Pons (tissue), 1 donor: ENCODE results near the gene TYW1.
"Not testable (repeated sequence)": the region's sequence is repeated elsewhere in the genome, so short reads cannot be mapped to it uniquely, and the experiment has no call there.

Experiments used
- DNase-seq: peaks from one replicate; pipeline ENCODE4 v3.0.0-alpha.2; 2016; ENCODE audit warnings: low spot score

TYW1 gene

DNA sequence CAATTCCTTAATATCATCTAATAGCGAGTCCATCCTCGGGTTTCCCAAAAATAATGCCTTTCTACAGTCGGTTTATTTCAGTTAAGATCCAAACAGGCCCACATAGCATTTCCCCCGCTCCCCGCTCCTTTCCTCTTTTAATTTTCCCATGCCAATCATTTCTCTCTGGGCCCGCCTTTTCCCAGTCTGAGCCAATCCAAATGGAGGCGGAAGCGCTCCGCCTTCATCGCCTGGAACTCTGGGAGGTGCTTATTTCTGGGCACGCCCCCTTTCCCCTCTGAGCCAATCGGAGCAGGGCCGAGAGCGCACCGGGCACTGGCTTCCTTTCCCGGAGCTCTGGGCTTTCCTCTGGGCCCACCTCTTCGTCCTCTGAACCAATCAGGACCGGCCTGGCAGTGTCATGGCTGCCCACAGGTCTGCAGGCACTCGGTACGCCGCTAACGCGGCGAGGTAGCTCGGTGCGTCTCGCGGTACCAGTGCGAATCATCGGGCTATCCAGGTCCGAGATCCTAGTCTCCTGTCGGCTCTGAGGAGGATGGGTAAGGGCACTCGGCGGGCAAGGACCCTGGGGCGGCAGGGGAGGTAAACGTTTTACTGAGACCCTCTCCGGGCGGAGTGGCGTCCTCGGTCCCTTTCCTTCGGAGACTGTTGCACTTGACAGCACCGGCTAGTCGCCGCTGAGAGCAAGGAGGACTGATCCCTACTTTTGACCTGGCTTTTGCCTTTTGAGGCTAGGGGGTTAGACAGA lies at the start of gene TYW1:
Gene TYW1 (plus strand): TSS at position 390 of the 748 bp plus-strand sequence. CDS start 146 bp downstream, at position 536.
- DNase-seq: peak; percentile 99

DNA sequence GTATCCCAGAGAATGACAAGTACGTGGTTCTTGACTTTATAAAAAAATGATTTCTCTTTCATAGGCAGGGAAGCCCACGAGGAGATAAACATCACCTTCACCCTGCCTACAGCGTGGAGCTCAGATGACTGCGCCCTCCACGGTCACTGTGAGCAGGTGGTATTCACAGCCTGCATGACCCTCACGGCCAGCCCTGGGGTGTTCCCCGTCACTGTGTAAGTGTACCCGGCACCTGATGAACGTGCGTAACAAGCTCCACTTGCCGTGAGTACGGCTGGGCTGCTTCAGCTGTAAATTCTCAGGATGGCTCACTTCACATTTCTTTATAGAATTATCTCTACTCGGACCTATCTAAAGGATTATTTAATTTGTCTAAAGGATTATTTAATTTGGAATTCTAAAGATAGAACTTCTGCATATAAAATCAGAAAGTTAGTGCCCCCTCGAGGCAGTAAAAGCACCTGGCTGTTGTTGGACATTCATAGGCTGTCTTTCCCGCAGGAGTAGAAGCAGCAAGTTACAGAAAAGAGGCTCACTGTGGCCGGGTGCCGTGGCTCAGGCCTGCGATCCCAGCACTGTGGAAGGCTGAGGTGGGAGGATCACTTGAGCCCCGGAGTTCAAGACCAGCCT lies 48.0 kb upstream of the TYW1 start:
- DNase-seq: no peak

DNA sequence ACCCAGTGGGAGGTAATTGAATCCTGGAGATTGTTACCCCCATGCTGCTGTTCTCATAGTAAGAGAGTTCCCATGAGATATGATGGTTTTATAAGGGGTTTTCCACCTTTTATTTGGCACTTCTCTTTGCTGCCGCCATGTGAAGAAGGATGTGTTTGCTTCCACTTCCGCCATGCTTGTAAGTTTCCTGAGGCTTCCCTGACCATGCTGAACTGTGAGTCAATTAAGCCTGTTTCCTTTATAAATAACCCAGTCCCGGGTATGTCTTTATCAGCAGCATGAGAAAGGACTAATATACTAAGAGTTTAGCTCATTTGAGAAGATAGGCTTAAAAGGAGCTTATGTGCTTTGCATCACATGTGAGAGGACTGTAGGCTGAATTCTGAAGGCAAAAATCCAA lies 46.3 kb upstream of the TYW1 start:
- DNase-seq: no peak

DNA sequence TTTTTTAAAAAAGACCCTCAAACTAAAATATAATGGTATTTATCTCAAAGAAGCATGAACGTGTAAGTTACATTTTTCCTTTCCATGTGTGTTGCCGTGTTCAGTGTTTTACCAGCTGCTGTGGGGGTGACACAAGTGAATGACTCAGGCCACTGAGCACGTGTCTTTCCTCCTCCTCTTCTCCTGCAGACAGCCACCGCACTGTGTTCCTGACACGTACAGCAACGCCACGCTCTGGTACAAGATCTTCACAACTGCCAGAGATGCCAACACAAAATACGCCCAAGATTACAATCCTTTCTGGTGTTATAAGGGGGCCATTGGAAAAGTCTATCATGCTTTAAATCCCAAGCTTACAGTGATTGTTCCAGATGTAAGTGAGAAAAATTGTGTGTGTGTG lies 45.9 kb upstream of the TYW1 start:
- DNase-seq: peak; percentile 70

- DNase-seq: no peak
Measured at GRCh38 chr7:66952343-66953043, 44.1 kb upstream of the TYW1 start.

- DNase-seq: no peak
Measured at GRCh38 chr7:66953044-66953427, 43.6 kb upstream of the TYW1 start.

DNA sequence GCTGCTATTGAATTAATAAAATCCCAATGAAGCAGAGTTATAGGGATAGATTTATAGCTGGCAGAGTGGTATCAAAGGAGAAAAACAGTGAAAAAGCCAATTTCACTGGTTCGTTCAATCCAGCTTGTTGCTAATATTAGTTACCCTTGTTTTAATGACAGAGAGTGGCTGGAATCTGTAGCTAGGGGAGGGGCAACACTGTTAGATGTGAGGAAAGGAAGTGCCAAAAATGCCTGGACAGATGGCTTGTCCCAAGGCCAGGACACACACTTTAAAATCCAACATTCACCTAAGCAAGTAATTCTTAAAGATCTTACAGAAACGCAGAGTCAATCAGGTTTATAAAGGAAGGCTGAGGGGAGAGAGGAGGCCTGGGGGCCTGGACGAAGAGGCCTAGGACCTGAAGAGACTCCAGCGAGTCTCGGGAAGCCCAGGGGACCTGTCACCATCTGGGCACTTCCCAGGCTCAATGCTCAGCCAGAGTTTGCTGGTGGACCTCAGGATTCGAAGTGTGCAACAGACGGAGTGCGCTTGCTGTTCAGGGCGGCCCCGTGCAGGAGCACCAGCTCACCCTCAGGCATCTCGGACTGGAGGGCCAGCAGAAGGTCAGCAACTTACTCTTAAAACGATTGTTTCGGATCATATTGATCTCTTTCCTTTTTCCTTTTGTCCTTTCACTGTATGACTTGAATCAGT lies 38.9 kb upstream of the TYW1 start:
- DNase-seq: no peak

- DNase-seq: no peak
Measured at GRCh38 chr7:66958538-66959350, 37.9 kb upstream of the TYW1 start.

- no peak for DNase-seq
Measured at GRCh38 chr7:66960192-66960591, 36.4 kb upstream of the TYW1 start.

DNA sequence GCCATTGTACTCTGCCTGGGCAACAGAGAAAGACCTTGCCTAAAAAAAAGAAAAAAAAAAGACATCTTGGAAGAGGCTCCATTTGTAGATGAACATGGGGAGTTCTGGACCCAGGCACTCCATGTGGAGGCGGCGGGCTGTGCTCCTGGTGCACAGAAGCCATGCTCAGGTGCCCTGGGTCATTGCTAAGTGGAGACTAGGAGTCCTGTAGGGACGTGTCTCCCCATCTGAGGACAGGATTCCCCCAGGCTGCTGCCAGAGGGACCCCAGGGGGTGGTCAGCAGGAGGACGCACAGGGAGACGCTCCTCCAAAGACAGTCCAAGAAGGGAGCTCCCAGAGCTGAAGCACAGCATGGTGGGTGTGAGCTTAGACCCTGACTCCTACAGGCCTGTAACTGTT lies 35.5 kb upstream of the TYW1 start:
- no peak for DNase-seq

DNA sequence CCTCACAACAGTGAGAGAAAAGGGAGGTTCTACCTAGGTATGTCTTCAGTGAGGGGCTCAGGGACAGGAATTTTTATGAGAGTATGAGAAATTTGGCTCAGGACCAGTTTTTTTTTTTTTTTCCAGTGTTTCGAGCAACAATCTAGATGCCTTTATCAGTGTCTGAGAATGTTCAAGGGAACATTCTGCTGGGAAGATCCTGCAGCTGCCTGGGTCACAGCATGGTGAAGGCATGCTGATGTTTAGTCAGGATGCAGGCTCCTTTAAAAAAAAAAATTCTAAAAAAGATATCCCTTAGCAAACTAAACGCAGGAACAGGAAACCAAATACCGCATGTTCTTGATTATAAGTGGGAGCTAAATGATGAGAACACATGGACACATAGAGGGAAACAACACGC lies 32.2 kb upstream of the TYW1 start:
- no peak for DNase-seq

DNA sequence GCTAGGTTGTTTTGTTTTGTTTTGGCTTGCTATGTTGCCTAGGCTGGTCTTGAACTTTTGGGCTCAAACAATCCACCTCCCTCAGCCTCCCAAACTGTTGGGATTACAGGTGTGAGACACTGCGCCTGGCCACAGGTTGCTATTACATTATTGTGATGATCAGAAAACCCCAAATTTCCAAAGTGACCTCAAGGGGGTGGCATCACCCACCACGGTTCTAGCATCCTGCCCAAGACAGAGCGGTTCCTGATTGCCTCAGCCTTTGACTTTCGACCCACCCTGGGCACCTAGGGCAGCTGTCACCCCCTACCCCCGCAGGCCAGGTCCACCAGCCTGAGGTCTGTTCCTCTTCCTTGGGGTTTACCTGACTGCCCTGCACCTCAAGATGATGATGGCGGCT lies 29.6 kb upstream of the TYW1 start:
- DNase-seq: no peak

DNA sequence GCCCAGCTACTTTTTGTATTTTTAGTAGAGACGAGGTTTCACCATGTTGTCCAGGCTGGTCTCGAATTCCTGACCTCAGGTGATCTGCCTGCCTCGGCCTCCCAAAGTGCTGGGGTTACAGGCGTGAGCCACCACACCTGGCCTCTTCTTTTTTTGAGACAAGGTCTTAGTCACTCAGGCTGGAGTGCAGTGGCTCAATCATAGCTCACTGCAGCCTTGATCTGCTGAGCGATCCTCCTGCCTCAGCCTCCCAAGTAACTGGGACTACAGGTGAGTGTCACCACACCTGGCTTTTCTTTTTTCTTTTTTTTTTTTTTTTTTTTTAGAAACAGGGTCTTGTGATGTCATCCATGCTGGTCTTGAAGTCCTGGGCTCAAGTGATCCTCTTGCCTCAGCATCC lies 27.6 kb upstream of the TYW1 start:
- not testable (repeated sequence) for DNase-seq

- DNase-seq: no peak
Measured at GRCh38 chr7:66970310-66970709, 26.3 kb upstream of the TYW1 start.

DNA sequence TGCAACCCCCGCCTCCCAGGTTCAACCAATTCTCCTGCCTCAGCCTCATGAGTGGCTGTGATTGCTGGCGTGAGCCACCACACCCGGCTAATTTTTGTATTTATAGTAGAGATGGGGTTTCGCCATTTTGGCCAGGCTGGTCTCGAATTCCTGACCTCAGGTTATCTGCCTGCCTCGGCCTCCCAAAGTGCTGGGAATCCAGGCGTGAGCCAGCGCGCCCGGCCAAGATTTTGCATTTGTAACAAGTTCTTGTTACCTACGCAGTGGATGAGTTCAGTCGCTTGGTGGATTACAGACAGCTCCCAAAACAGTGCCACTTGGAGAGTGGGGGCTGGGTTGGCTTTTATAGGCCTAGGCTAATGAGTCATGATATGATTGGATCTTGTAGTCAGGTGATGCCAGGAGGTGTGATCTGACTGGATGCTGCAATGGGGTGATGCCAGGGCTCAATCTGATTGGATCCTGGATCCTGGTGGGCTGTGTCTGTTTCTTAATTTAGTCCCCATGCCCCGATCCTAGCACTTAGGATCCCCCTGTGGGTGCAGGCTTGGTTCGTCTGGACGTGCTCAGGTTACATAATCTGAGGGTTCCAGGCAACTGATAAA lies 21.5 kb upstream of the TYW1 start:
- no peak for DNase-seq

GRCh38 chr7:66978312-66978711 lies 18.3 kb upstream of the TYW1 start:
- not testable (repeated sequence) for DNase-seq

- not testable (repeated sequence) for DNase-seq
Measured at GRCh38 chr7:66979013-66979412, 17.6 kb upstream of the TYW1 start.

DNA sequence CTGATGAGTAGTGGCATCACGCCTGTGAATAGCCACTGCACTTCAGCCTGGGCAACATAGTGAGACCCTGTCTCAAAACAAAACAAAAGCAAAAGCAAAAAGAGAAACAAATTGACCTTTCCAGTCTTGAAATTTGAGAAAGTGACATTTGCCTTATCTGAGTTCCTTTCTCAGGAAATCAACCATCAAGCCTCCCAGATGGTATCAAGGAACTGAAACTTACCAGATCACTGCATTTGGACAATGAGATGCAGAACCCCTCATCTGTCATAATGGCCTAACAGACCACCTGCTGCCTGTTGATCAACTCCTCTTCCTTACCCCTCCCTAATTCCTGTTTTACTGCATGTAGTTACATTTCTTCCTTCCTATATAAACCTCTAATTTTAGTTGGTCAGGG lies 16.3 kb upstream of the TYW1 start:
- DNase-seq: not testable (repeated sequence)

DNA sequence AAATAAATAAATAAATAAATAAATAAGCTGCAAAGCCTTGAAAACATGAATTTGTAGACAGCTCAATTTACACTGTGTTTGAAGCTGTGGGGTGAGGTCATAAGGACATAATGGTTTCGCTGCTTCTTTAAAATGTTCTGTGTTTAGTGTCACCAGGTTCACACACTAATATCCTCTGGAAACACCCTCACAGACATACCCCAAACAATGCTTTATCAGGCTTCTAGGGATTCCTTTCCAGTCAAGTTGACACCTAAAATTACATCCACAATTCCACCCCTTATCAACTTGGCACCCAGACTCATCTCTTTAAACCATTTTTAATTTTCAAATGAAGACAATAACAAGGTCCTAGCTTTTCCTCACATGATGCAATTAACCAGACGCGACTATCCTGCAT lies 7.1 kb upstream of the TYW1 start:
- DNase-seq: not testable (repeated sequence)

- DNase-seq: not testable (repeated sequence)
Measured at GRCh38 chr7:66994051-66994450, 2.6 kb upstream of the TYW1 start.

DNA sequence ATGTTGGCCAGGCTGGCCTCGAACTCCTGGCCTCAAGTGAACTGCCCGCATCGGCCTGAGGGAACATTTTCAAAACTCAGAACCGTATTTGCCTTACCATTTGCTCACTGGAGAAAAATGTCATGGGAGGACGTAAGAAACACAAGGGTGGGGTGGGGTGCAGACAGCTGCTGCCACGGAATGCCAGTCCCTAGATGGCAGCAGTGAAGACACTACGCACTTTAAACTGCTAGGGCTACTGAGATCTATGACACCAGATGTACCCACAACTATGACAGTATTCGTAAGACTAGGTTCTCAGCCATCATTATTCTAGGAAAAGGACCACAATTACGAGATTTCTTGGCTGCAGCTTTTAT lies 2.0 kb upstream of the TYW1 start:
- DNase-seq: peak; percentile 61
